Ascending aorta (tissue), 2 donors: Measurements from ENCODE around the gene PPFIBP2. TPM values are rescaled to one million over a fixed set of nuclear protein-coding genes. Genes with fewer than 3 reads are reported as not detected.

Source experiments
- DNase-seq, 2 donors: peaks; one replicate each; pipeline ENCODE4 v3.0.0-alpha.2; 2019; ENCODE audit warnings: low spot score in 2 of 2
- H3K27ac ChIP-seq, 2 donors: fragments of 200-600 bp; sonication (generic); one replicate each; pipeline ENCODE4 v1.5.1; 2016 to 2017; ENCODE audit warnings: mild to moderate bottlenecking in 1 of 2
- H3K27me3 ChIP-seq: fragments of 200-600 bp; sonication (generic); one replicate; pipeline ENCODE4 v1.5.1; 2017
- H3K36me3 ChIP-seq, 2 donors: fragments of 200-600 bp; sonication (generic); one replicate each; pipeline ENCODE4 v1.5.1; 2016
- H3K4me1 ChIP-seq, 2 donors: fragments of 200-600 bp; sonication (generic); one replicate each; pipeline ENCODE4 v1.5.1; 2016 to 2017; ENCODE audit warnings: mild to moderate bottlenecking in 1 of 2
- H3K4me3 ChIP-seq, 2 donors: fragments of 200-600 bp; sonication (generic); one replicate each; pipeline ENCODE4 v1.5.1; 2016 to 2017; ENCODE audit warnings: mild to moderate bottlenecking in 1 of 2
- H3K9me3 ChIP-seq, 2 donors: fragments of 200-600 bp; sonication (generic); one replicate each; pipeline ENCODE4 v1.5.1; 2016
- CTCF ChIP-seq, 3 experiments: fragments of 200-600 bp in 2 of 3; fragments of 450-650 bp in 1 of 3; sonication (generic) in 2 of 3; IDR thresholded peaks; one replicate each; pipeline ENCODE4 v1.5.1; 2016 to 2019; ENCODE audit warnings: antibody characterized with exemption in 3 of 3, mild to moderate bottlenecking in 1 of 3, moderate library complexity in 1 of 3
- intact Hi-C: fragments of 100-400 bp; cut with DNase I; formaldehyde crosslinking; loops from one replicate; pipeline ENCODE4 v1.15.1; 2023
- total RNA-seq: library from RNA; depleted of rRNA; stranded (reverse); fragments of >200 nt; gene quantifications from one replicate; pipeline ENCODE4 v1.1.0, GENCODE V29; 2016

Gene PPFIBP2
- total RNA-seq, 1 donor from 2014 or later = 4.2 TPM

GRCh38 chr11:7533199-7534041 is 19.6 kb downstream of the PPFIBP2 start:
- H3K27me3 ChIP-seq = no peaks in the 10 kb centered on the region
- no peaks in the 10 kb centered on the region for H3K4me1 ChIP-seq
- DNase-seq = no peak
- no peaks in the 10 kb centered on the region for H3K36me3 ChIP-seq
- H3K27ac ChIP-seq = no peak overlapping the region
- no peak for TF ChIP-seq CTCF (IDR thresholded peaks at IDR 0.05)
- intact Hi-C loops = no loop called here
- no peak overlapping the region for H3K4me3 ChIP-seq
- no peaks in the 10 kb centered on the region for H3K9me3 ChIP-seq

- Histone ChIP-seq H3K27ac (no peak overlapping the region), H3K4me1 (no peaks in the 10 kb centered on the region)
These were observed 20.2 kb downstream of the PPFIBP2 start for GRCh38 chr11:7534042-7534378.

GRCh38 chr11:7536100-7536499 is 22.3 kb downstream of the PPFIBP2 start:
- no peaks in the 10 kb centered on the region for H3K4me1 ChIP-seq

More at GRCh38 chr11:7534042-7534378, 20.2 kb downstream of the PPFIBP2 start:
- H3K36me3 ChIP-seq = no peaks in the 10 kb centered on the region
- intact Hi-C loops = no loop called here
- H3K9me3 ChIP-seq = no peaks in the 10 kb centered on the region
- no peaks in the 10 kb centered on the region for H3K27me3 ChIP-seq
- H3K4me3 ChIP-seq = no peak overlapping the region
- no peak for TF ChIP-seq CTCF (IDR thresholded peaks at IDR 0.05)
- no peak for DNase-seq

GRCh38 chr11:7537265-7537664 is 23.5 kb downstream of the PPFIBP2 start:
- Histone ChIP-seq H3K27ac (no peak overlapping the region), H3K4me1 (no peaks in the 10 kb centered on the region), H3K27me3 (no peaks in the 10 kb centered on the region), H3K9me3 (no peaks in the 10 kb centered on the region), H3K36me3 (no peaks in the 10 kb centered on the region), H3K4me3 (no peak overlapping the region)
- intact Hi-C loops = no loop called here
- DNase-seq = no peak
- TF ChIP-seq CTCF (IDR thresholded peaks at IDR 0.05) = no peak

More at GRCh38 chr11:7536100-7536499, 22.3 kb downstream of the PPFIBP2 start:
- H3K27me3 ChIP-seq = no peaks in the 10 kb centered on the region
- no peaks in the 10 kb centered on the region for H3K9me3 ChIP-seq
- no peaks in the 10 kb centered on the region for H3K36me3 ChIP-seq
- intact Hi-C loops = no loop called here
- no peak for DNase-seq
- H3K4me3 ChIP-seq = no peak overlapping the region
- no peak for TF ChIP-seq CTCF (IDR thresholded peaks at IDR 0.05)
- no peak overlapping the region for H3K27ac ChIP-seq

GRCh38 chr11:7538031-7538430 is 24.2 kb downstream of the PPFIBP2 start:
- Histone ChIP-seq H3K9me3 (no peaks in the 10 kb centered on the region), H3K27me3 (no peaks in the 10 kb centered on the region), H3K27ac (no peak overlapping the region), H3K36me3 (no peaks in the 10 kb centered on the region), H3K4me3 (no peak overlapping the region), H3K4me1 (no peaks in the 10 kb centered on the region)
- TF ChIP-seq CTCF (IDR thresholded peaks at IDR 0.05) = no peak
- no peak for DNase-seq
- intact Hi-C loops = no loop called here
